Neural cell (in vitro differentiated cells): ENCODE results near the gene GLIS2.

Experiments
- EP300 ChIP-seq: fragments of 450-650 bp; conservative IDR thresholded peaks from 2 replicates; pipeline ENCODE4 v1.6.1; 2014; ENCODE audit warnings: antibody characterized with exemption, mild to moderate bottlenecking, moderate library complexity; ENCODE audit not compliant: poor library complexity, severe bottlenecking
- POLR2AphosphoS5 ChIP-seq: IDR thresholded peaks from 2 replicates; pipeline ENCODE4 v1.6.1; 2012

DNA sequence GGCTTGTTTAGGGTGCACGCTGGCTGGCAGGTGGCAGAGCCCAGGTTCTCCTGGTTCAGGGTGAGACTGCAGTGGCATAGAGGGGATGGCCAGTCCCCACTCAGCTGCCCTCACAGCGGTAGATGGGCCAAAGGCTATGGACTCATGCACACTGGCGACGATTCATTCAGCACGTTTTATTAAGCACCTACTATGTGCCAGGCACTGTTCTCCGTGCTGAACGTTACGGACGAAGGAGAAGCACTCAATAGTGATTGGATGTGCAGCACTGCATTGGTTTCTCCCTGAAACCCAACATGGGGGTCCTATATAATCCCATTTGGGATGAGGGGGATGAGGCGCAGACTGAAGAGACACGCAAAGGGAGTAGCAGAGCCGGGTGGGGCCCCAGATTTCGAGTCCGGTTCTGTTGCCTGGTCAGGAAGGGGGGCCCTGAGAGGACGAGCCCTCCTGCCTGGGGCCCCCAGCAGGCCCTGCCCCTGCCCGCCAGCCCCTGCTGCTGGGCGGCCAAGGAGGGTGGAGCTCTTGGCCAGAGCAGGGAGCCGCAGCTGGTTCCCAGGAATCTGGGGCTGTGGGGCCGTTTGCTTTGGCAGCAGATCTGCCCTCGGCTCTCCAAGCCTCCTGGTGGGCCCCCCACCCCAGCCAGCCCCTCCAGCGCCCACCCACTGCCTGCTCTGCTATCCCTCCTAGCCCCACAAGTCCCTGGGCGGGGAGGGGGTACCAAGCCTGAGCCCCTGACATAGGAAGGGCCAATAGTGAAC is 8.8 kb downstream of the GLIS2 start:
- TF ChIP-seq EP300 (no peak), POLR2AphosphoS5 (no peak)
